ENCODE measurements around the gene CAPZA1.

CAPZA1 gene

GRCh38 chr1:112692681-112693080, 73.0 kb downstream of the CAPZA1 start:
- TF ChIP-seq ESRRG (CRISPR knock-in tag; IDR thresholded peaks at IDR 0.05) = no peak
- ATAC-seq = no peak

- no peak for ATAC-seq
- TF ChIP-seq ISL1 (CRISPR knock-in tag; IDR thresholded peaks at IDR 0.05) (no peak), ZNF565 (CRISPR knock-in tag; conservative IDR thresholded peaks at IDR 0.05; ENCODE audit: low read depth) (no peak), ZFP3 (CRISPR knock-in tag; IDR thresholded peaks at IDR 0.05) (no peak), OSR1 (CRISPR knock-in tag; IDR thresholded peaks at IDR 0.05) (no peak), CSDC2 (CRISPR knock-in tag; IDR thresholded peaks at IDR 0.05) (no peak), PPARA (CRISPR knock-in tag; IDR thresholded peaks at IDR 0.05; ENCODE audit: borderline replicate concordance) (no peak), ZFP30 (CRISPR knock-in tag; IDR thresholded peaks at IDR 0.05) (no peak), CREB5 (CRISPR knock-in tag; IDR thresholded peaks at IDR 0.05; ENCODE audit: low read depth) (no peak), SNAI2 (CRISPR knock-in tag; IDR thresholded peaks at IDR 0.05) (no peak), ZNF70 (CRISPR knock-in tag; IDR thresholded peaks at IDR 0.05) (no peak), TSHZ2 (CRISPR knock-in tag; IDR thresholded peaks at IDR 0.05) (no peak), ZC3H10 (CRISPR knock-in tag; IDR thresholded peaks at IDR 0.05) (no peak)
- TF ChIP-seq, protein P1, sequence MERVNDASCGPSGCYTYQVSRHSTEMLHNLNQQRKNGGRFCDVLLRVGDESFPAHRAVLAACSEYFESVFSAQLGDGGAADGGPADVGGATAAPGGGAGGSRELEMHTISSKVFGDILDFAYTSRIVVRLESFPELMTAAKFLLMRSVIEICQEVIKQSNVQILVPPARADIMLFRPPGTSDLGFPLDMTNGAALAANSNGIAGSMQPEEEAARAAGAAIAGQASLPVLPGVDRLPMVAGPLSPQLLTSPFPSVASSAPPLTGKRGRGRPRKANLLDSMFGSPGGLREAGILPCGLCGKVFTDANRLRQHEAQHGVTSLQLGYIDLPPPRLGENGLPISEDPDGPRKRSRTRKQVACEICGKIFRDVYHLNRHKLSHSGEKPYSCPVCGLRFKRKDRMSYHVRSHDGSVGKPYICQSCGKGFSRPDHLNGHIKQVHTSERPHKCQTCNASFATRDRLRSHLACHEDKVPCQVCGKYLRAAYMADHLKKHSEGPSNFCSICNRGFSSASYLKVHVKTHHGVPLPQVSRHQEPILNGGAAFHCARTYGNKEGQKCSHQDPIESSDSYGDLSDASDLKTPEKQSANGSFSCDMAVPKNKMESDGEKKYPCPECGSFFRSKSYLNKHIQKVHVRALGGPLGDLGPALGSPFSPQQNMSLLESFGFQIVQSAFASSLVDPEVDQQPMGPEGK (CRISPR knock-in tag; IDR thresholded peaks at IDR 0.05; ENCODE audit: borderline replicate concordance) = no peak
- TF ChIP-seq, protein P2, sequence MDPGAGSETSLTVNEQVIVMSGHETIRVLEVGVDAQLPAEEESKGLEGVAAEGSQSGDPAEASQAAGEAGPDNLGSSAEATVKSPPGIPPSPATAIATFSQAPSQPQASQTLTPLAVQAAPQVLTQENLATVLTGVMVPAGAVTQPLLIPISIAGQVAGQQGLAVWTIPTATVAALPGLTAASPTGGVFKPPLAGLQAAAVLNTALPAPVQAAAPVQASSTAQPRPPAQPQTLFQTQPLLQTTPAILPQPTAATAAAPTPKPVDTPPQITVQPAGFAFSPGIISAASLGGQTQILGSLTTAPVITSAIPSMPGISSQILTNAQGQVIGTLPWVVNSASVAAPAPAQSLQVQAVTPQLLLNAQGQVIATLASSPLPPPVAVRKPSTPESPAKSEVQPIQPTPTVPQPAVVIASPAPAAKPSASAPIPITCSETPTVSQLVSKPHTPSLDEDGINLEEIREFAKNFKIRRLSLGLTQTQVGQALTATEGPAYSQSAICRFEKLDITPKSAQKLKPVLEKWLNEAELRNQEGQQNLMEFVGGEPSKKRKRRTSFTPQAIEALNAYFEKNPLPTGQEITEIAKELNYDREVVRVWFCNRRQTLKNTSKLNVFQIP (CRISPR knock-in tag; IDR thresholded peaks at IDR 0.05; ENCODE audit: borderline replicate concordance, low read depth) = no peak
These were observed 74.2 kb downstream of the CAPZA1 start for GRCh38 chr1:112693821-112694220.

DNA sequence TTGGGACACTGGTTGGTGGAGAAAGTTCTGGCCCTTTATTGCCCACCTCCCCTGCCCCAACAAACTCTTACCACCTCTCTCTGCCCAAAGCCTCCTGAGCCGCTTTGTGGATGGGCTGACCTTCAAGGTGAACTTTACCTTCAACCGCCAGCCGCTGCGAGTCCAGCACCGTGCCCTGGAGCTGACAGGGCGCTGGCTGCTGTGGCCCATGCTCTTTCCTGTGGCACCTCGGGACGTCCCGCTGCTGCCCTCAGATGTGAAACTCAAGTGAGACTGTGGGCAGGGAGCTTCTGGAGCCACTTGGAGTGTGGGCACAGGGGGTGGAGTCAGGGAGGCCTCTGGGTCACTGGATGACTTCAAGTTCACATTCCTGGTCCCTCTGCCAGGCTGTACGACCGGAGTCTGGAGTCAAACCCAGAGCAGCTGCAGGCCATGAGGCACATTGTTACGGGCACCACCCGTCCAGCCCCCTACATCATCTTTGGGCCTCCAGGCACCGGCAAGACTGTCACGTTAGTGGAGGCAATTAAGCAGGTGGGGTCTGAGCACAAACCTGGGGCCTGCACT, 74.8 kb downstream of the CAPZA1 start:
- TF ChIP-seq TCF4 (CRISPR knock-in tag; IDR thresholded peaks at IDR 0.05; ENCODE audit: borderline replicate concordance) (no peak), ESRRG (CRISPR knock-in tag; IDR thresholded peaks at IDR 0.05) (no peak), ARNTL (CRISPR knock-in tag; IDR thresholded peaks at IDR 0.05; ENCODE audit: borderline replicate concordance, low read depth) (no peak), CSDC2 (CRISPR knock-in tag; IDR thresholded peaks at IDR 0.05) (no peak), SNAI2 (CRISPR knock-in tag; IDR thresholded peaks at IDR 0.05) (no peak), BACH2 (CRISPR knock-in tag; IDR thresholded peaks at IDR 0.05; ENCODE audit: borderline replicate concordance) (no peak), ZNF70 (CRISPR knock-in tag; IDR thresholded peaks at IDR 0.05) (no peak), GLIS3 (CRISPR knock-in tag; IDR thresholded peaks at IDR 0.05) (no peak), OSR1 (CRISPR knock-in tag; IDR thresholded peaks at IDR 0.05) (no peak), ZC3H10 (CRISPR knock-in tag; IDR thresholded peaks at IDR 0.05) (no peak), PPARA (CRISPR knock-in tag; IDR thresholded peaks at IDR 0.05; ENCODE audit: borderline replicate concordance) (no peak)
- no peak for ATAC-seq

DNA sequence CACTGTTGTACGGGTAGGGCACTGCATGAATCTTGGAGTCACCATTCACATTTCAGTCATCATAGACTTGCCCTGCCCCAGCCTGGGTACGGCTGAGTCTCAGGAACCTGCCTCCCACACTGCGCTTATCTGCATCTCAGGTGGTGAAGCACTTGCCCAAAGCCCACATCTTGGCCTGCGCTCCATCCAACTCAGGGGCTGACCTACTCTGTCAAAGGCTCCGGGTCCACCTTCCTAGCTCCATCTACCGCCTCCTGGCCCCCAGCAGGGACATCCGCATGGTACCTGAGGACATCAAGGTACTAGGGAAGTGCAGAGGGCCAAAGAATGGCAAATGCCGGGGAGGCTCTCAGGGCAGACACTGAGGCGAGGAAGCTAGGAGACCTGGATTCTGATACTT, 75.6 kb downstream of the CAPZA1 start:
- ATAC-seq = no peak
- TF ChIP-seq ARNTL (CRISPR knock-in tag; IDR thresholded peaks at IDR 0.05; ENCODE audit: borderline replicate concordance, low read depth) = no peak
- no peak for TF ChIP-seq CREB5 (CRISPR knock-in tag; IDR thresholded peaks at IDR 0.05; ENCODE audit: low read depth)
- TF ChIP-seq ZNF70 (CRISPR knock-in tag; IDR thresholded peaks at IDR 0.05) = no peak
- TF ChIP-seq, protein P1 (CRISPR knock-in tag; IDR thresholded peaks at IDR 0.05; ENCODE audit: borderline replicate concordance) = no peak
- TF ChIP-seq PPARA (CRISPR knock-in tag; IDR thresholded peaks at IDR 0.05; ENCODE audit: borderline replicate concordance) = no peak
- TF ChIP-seq, protein P2 (CRISPR knock-in tag; IDR thresholded peaks at IDR 0.05; ENCODE audit: borderline replicate concordance, low read depth) = no peak
- TF ChIP-seq ZNF565 (CRISPR knock-in tag; conservative IDR thresholded peaks at IDR 0.05; ENCODE audit: low read depth) = no peak
- TF ChIP-seq ESRRG (CRISPR knock-in tag; IDR thresholded peaks at IDR 0.05) = no peak
- TF ChIP-seq GLIS3 (CRISPR knock-in tag; IDR thresholded peaks at IDR 0.05) = no peak
- TF ChIP-seq ZFP3 (CRISPR knock-in tag; IDR thresholded peaks at IDR 0.05) = no peak
